Keratinocyte (primary cell): Measurements from ENCODE around the gene MXI1. TPM values are rescaled to one million over a fixed set of nuclear protein-coding genes. Genes with fewer than 3 reads are reported as not detected.
"Not testable (repeated sequence)": the region's sequence is repeated elsewhere in the genome, so short reads cannot be mapped to it uniquely, and the experiment has no call there.

Source experiments
- DNase-seq: peaks from one replicate; pipeline ENCODE4 v3.0.0-alpha.2; 2011; ENCODE audit warnings: low read depth, missing footprints, low spot score
- FAIRE-seq: peaks from 2 replicates; lab custom pipeline; 2011; peaks lifted over from hg19 to GRCh38; lab: Jason Lieb, UNC
- H2AFZ ChIP-seq: 2 replicates; pipeline ENCODE4 v1.6.0; 2012; ENCODE audit warnings: low read length, control low read depth, inconsistent platforms; ENCODE audit not compliant: control insufficient read depth
- H3K27ac ChIP-seq: 2 replicates; pipeline ENCODE4 v1.5.1; 2011; ENCODE audit warnings: low read length; ENCODE audit not compliant: control insufficient read depth, insufficient read depth
- H3K27me3 ChIP-seq: 3 replicates; pipeline ENCODE4 v1.6.0; 2011; ENCODE audit warnings: low read length; ENCODE audit not compliant: control insufficient read depth, insufficient read depth; ENCODE audit errors: extremely low read depth
- H3K36me3 ChIP-seq, 2 experiments: 2 replicates in 1 of 2; 3 replicates in 1 of 2; pipeline ENCODE4 v1.5.1; 2011; ENCODE audit warnings: low read length in 2 of 2, mild to moderate bottlenecking in 1 of 2; ENCODE audit not compliant: control insufficient read depth in 2 of 2, insufficient read depth in 2 of 2; ENCODE audit errors: extremely low read depth in 1 of 2
- H3K4me1 ChIP-seq: 3 replicates; pipeline ENCODE4 v1.5.1; 2011; ENCODE audit warnings: low read length; ENCODE audit not compliant: control insufficient read depth, insufficient read depth; ENCODE audit errors: extremely low read depth
- H3K4me2 ChIP-seq: 3 replicates; pipeline ENCODE4 v1.6.0; 2011; ENCODE audit warnings: low read depth, low read length; ENCODE audit not compliant: control insufficient read depth, insufficient read depth; ENCODE audit errors: extremely low read depth
- H3K4me3 ChIP-seq, 3 experiments: fragments of 200-600 bp in 1 of 3; sonication (generic) in 1 of 3; 2 replicates in 2 of 3; 3 replicates in 1 of 3; pipeline ENCODE4 v1.5.1; 2011 to 2016; ENCODE audit warnings: low read length in 3 of 3, mild to moderate bottlenecking in 3 of 3, control low read depth in 2 of 3, inconsistent platforms in 1 of 3, low read depth in 1 of 3, mixed read lengths in 1 of 3, mixed run types in 1 of 3, moderate library complexity in 1 of 3; ENCODE audit not compliant: control insufficient read depth in 2 of 3, insufficient read depth in 2 of 3; ENCODE audit errors: extremely low read depth in 1 of 3
- H3K79me2 ChIP-seq: 2 replicates; pipeline ENCODE4 v1.6.0; 2012; ENCODE audit warnings: low read length; ENCODE audit not compliant: control insufficient read depth, insufficient read depth
- H3K9ac ChIP-seq: 3 replicates; pipeline ENCODE4 v1.6.0; 2011; ENCODE audit warnings: low read length; ENCODE audit not compliant: control insufficient read depth, insufficient read depth; ENCODE audit errors: extremely low read depth
- H3K9me1 ChIP-seq: 3 replicates; pipeline ENCODE4 v1.6.0; 2011; ENCODE audit warnings: low read length; ENCODE audit not compliant: control insufficient read depth, insufficient read depth; ENCODE audit errors: extremely low read depth
- H3K9me3 ChIP-seq: 2 replicates; pipeline ENCODE4 v1.5.1; 2012; ENCODE audit warnings: low read depth, low read length; ENCODE audit not compliant: control insufficient read depth
- H4K20me1 ChIP-seq: 3 replicates; pipeline ENCODE4 v1.6.0; 2011; ENCODE audit warnings: low read length; ENCODE audit not compliant: control insufficient read depth, insufficient read depth; ENCODE audit errors: extremely low read depth
- EZH2 ChIP-seq: IDR thresholded peaks from one replicate; pipeline ENCODE4 v1.6.1; 2012; ENCODE audit warnings: inconsistent platforms, mild to moderate bottlenecking, low read length, moderate library complexity
- dilution Hi-C: fragments of 300-500 bp; cut with MboI; formaldehyde crosslinking; loops from one replicate; pipeline ENCODE4 v1.7.0; 2020; ENCODE audit warnings: low sequenced_read_pairs; ENCODE audit not compliant: extremely low pct_ligation_motif_present
- polyA plus RNA-seq, 5 experiments: library from polyadenylated mRNA; depleted of rRNA in 3 of 5; stranded (reverse) in 3 of 5; stranded (forward) in 1 of 5; unstranded in 1 of 5; fragments of >200 nt; gene quantifications; 1 replicate in 1 of 5; 2 replicates in 3 of 5; 3 replicates in 1 of 5; pipeline versions ENCODE4 v1.2.1 to v1.2.3, GENCODE V29; 2011 to 2012; ENCODE audit warnings: missing spikeins in 2 of 5, low read depth in 1 of 5, low replicate concordance in 1 of 5
- TF ChIP-seq, protein P1 (sequence below), 3 experiments: IDR thresholded peaks in 1 of 3; conservative IDR thresholded peaks in 1 of 3; optimal IDR thresholded peaks in 1 of 3; 2 replicates in 2 of 3; 3 replicates in 1 of 3; pipeline versions ENCODE3 to v1.5.1; 2011; ENCODE audit warnings: low read length in 3 of 3, mild to moderate bottlenecking in 3 of 3, moderate library complexity in 2 of 3, control low read depth in 1 of 3, inconsistent platforms in 1 of 3; ENCODE audit not compliant: insufficient read depth in 2 of 3; ENCODE audit errors: extremely low read depth in 1 of 3

Gene MXI1
- polyA plus RNA-seq, 1 donor (not counting 4 experiments of a cell fraction or from before 2014, with no cell fraction given), result 17.8 TPM

- no peak for FAIRE-seq
- no peak overlapping the region for H3K9ac ChIP-seq
- dilution Hi-C loops, result no loop called here
- H3K4me1 ChIP-seq, result peaks cover 24% of the 10 kb centered on the region
- H3K9me1 ChIP-seq, result no peaks in the 10 kb centered on the region
- no peaks in the 10 kb centered on the region for H3K79me2 ChIP-seq
- no peaks in the 10 kb centered on the region for H4K20me1 ChIP-seq
- H3K36me3 ChIP-seq, result no peaks in the 10 kb centered on the region
- H3K27me3 ChIP-seq, result no peaks in the 10 kb centered on the region
- H3K9me3 ChIP-seq, result peaks cover 7% of the 10 kb centered on the region
- no peak overlapping the region for H3K4me3 ChIP-seq
- TF ChIP-seq, protein P1, sequence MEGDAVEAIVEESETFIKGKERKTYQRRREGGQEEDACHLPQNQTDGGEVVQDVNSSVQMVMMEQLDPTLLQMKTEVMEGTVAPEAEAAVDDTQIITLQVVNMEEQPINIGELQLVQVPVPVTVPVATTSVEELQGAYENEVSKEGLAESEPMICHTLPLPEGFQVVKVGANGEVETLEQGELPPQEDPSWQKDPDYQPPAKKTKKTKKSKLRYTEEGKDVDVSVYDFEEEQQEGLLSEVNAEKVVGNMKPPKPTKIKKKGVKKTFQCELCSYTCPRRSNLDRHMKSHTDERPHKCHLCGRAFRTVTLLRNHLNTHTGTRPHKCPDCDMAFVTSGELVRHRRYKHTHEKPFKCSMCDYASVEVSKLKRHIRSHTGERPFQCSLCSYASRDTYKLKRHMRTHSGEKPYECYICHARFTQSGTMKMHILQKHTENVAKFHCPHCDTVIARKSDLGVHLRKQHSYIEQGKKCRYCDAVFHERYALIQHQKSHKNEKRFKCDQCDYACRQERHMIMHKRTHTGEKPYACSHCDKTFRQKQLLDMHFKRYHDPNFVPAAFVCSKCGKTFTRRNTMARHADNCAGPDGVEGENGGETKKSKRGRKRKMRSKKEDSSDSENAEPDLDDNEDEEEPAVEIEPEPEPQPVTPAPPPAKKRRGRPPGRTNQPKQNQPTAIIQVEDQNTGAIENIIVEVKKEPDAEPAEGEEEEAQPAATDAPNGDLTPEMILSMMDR (optimal IDR thresholded peaks at IDR 0.05 in 1 of 3, IDR thresholded peaks at IDR 0.05 in 1 of 3, conservative IDR thresholded peaks at IDR 0.05 in 1 of 3; ENCODE audit: extremely low read depth in 1 of 3, insufficient read depth in 2 of 3, low read length in 3 of 3), result no peak
- TF ChIP-seq EZH2, result no peak
- no peak overlapping the region for H2AFZ ChIP-seq
- DNase-seq, result no peak
- no peak overlapping the region for H3K4me2 ChIP-seq
- no peak overlapping the region for H3K27ac ChIP-seq
These were observed 123.3 kb downstream of the MXI1 start for GRCh38 chr10:110330675-110331074.

GRCh38 chr10:110331226-110331795 is 123.9 kb downstream of the MXI1 start:
- H3K36me3 ChIP-seq, H3K9me3 ChIP-seq, H2AFZ ChIP-seq, H4K20me1 ChIP-seq, H3K79me2 ChIP-seq, DNase-seq, H3K4me3 ChIP-seq, dilution Hi-C loops, H3K27me3 ChIP-seq, FAIRE-seq, H3K27ac ChIP-seq, H3K9me1 ChIP-seq, H3K4me2 ChIP-seq, H3K9ac ChIP-seq: not testable (repeated sequence)
- peaks cover 24% of the 10 kb centered on the region for H3K4me1 ChIP-seq
